GM21381 (cell line): ENCODE data around the gene DMXL1.

Experiments used
- ATAC-seq: cut with Tn5 transposase; IDR thresholded peaks from one replicate; pipeline ENCODE4 v1.9.1; 2021; ENCODE audit warnings: mild to moderate bottlenecking, moderate library complexity; ENCODE audit not compliant: unreplicated experiment

Gene DMXL1

GRCh38 chr5:119285070-119285916 is 214.4 kb downstream of the DMXL1 start:
- ATAC-seq, result no peak

- no peak for ATAC-seq
Measured at GRCh38 chr5:119286511-119287488, 215.9 kb downstream of the DMXL1 start.

GRCh38 chr5:119287547-119288111 is 216.7 kb downstream of the DMXL1 start:
- peak; percentile 34 for ATAC-seq

GRCh38 chr5:119288379-119289033 is 217.6 kb downstream of the DMXL1 start:
- ATAC-seq, result no peak

- peak; percentile 2 for ATAC-seq
Measured at GRCh38 chr5:119289438-119290044, 218.7 kb downstream of the DMXL1 start.

GRCh38 chr5:119290161-119290569 is 219.3 kb downstream of the DMXL1 start:
- ATAC-seq, result peak; percentile 87

- ATAC-seq, result no peak
Measured at GRCh38 chr5:119290607-119291006, 219.7 kb downstream of the DMXL1 start.

- ATAC-seq, result no peak
Measured at GRCh38 chr5:119291056-119291455, 220.2 kb downstream of the DMXL1 start.

- no peak for ATAC-seq
Measured at GRCh38 chr5:119291877-119292276, 221.0 kb downstream of the DMXL1 start.

GRCh38 chr5:119292701-119293515 is 222.0 kb downstream of the DMXL1 start:
- no peak for ATAC-seq

GRCh38 chr5:119293516-119293829 is 222.6 kb downstream of the DMXL1 start:
- ATAC-seq, result no peak
